OCI-LY7 (cell line): ENCODE results near the gene UGT1A10. TPM values are rescaled to one million over a fixed set of nuclear protein-coding genes. Genes with fewer than 3 reads are reported as not detected.

Source experiments
- BruUV-seq: library from RNA; stranded (reverse); fragments of 400-500 nt; replicated peaks from 2 replicates; lab custom pipeline; 2021; lab: Mats Ljungman, UMichigan
- CTCF ChIA-PET: fragments of 300-600 bp; sonication (Branson Sonifier 250); formaldehyde crosslinking; loops from one replicate; lab custom pipeline; 2022; ENCODE audit warnings: antibody characterized with exemption; ENCODE audit not compliant: unreplicated experiment; lab: Charles Lee
- POLR2A ChIA-PET: fragments of 300-600 bp; sonication (Branson Sonifier 250); formaldehyde crosslinking; loops from one replicate; lab custom pipeline; 2022; ENCODE audit warnings: antibody characterized with exemption; lab: Charles Lee
- DNase-seq: peaks from one replicate; pipeline ENCODE4 v3.0.0-alpha.2; 2015; ENCODE audit warnings: low spot score
- H2AFZ ChIP-seq: fragments of 200-600 bp; sonication (generic), shearing (Covaris generic); 2 replicates; pipeline ENCODE4 v1.6.1; 2014; ENCODE audit warnings: mild to moderate bottlenecking, antibody characterized with exemption, low read length, moderate library complexity
- H3K27ac ChIP-seq: fragments of 200-600 bp; sonication (generic); 2 replicates; pipeline ENCODE4 v1.5.1; 2014; ENCODE audit warnings: mixed run types, low read depth, mild to moderate bottlenecking, moderate library complexity, low read length, inconsistent platforms; ENCODE audit not compliant: poor library complexity, severe bottlenecking
- H3K36me3 ChIP-seq: fragments of 200-600 bp; sonication (generic); 2 replicates; pipeline ENCODE4 v1.6.1; 2014; ENCODE audit warnings: mild to moderate bottlenecking, antibody characterized with exemption, low read length, moderate library complexity, mixed read lengths; ENCODE audit not compliant: insufficient read depth
- H3K4me1 ChIP-seq: fragments of 200-600 bp; sonication (generic); 2 replicates; pipeline ENCODE4 v1.5.1; 2014; ENCODE audit warnings: mild to moderate bottlenecking, low read length; ENCODE audit not compliant: insufficient read depth, poor library complexity, severe bottlenecking
- H3K4me2 ChIP-seq: fragments of 200-600 bp; sonication (generic); 2 replicates; pipeline ENCODE4 v1.6.1; 2014; ENCODE audit warnings: mild to moderate bottlenecking, low read length
- H3K4me3 ChIP-seq: fragments of 200-600 bp; sonication (generic); 2 replicates; pipeline ENCODE4 v1.5.1; 2014; ENCODE audit warnings: mild to moderate bottlenecking, low read depth, low read length; ENCODE audit not compliant: poor library complexity, severe bottlenecking
- H3K79me2 ChIP-seq: fragments of 200-600 bp; sonication (generic); 2 replicates; pipeline ENCODE4 v1.6.1; 2016; ENCODE audit warnings: low read depth, mild to moderate bottlenecking, low read length, moderate library complexity, mixed read lengths; ENCODE audit not compliant: insufficient read depth
- H3K9me2 ChIP-seq: fragments of 200-600 bp; sonication (generic); 2 replicates; pipeline ENCODE4 v1.6.1; 2016; ENCODE audit warnings: mild to moderate bottlenecking, low read length, mixed read lengths; ENCODE audit not compliant: insufficient read depth
- H3K9me3 ChIP-seq: fragments of 200-600 bp; sonication (generic); 2 replicates; pipeline ENCODE4 v1.6.1; 2014; ENCODE audit warnings: mild to moderate bottlenecking, mixed run types, low read length, mixed read lengths
- H4K20me1 ChIP-seq: fragments of 200-600 bp; sonication (generic); 2 replicates; pipeline ENCODE4 v1.6.1; 2014; ENCODE audit warnings: mild to moderate bottlenecking, antibody characterized with exemption, low read length, moderate library complexity, mixed read lengths; ENCODE audit not compliant: insufficient read depth
- CTCF ChIP-seq: fragments of 200-600 bp; sonication (generic); conservative IDR thresholded peaks from 2 replicates; pipeline ENCODE4 v1.5.1; 2014; ENCODE audit warnings: mild to moderate bottlenecking, antibody characterized with exemption, low read length, moderate library complexity, mixed read lengths
- EZH2phosphoT487 ChIP-seq: fragments of 200-600 bp; sonication (generic); IDR thresholded peaks from 2 replicates; pipeline ENCODE4 v1.6.1; 2018; ENCODE audit warnings: low read depth, borderline replicate concordance, mild to moderate bottlenecking, mixed run types, antibody characterized with exemption, low read length, moderate library complexity, mixed read lengths
- intact Hi-C: fragments of 100-400 bp; cut with micrococcal nuclease; formaldehyde crosslinking; loops from one replicate; pipeline ENCODE4 v1.10.0; 2022; ENCODE audit not compliant: unreplicated experiment
- total RNA-seq, 2 experiments: library from RNA; depleted of rRNA in 1 of 2; stranded (reverse); fragments of >200 nt in 1 of 2; shearing (Covaris generic) in 1 of 2; gene quantifications; 2 replicates each; pipeline ENCODE4 v1.2.3, GENCODE V29; 2014 to 2022

The UGT1A10 gene
- total RNA-seq, 2 experiments from 2014 or later = not detected

- Histone ChIP-seq H3K27ac (no peak overlapping the region), H4K20me1 (no peaks in the 10 kb centered on the region), H3K4me1 (peaks cover 3% of the 10 kb centered on the region), H2AFZ (no peak overlapping the region), H3K4me3 (no peak overlapping the region), H3K9me2 (no peaks in the 10 kb centered on the region), H3K9me3 (no peaks in the 10 kb centered on the region), H3K79me2 (no peaks in the 10 kb centered on the region), H3K4me2 (no peak overlapping the region), H3K36me3 (no peaks in the 10 kb centered on the region)
- POLR2A ChIA-PET = no interaction called here
- no peak for DNase-seq
- no TSS peak for BruUV-seq
- CTCF ChIA-PET = no interaction called here
- TF ChIP-seq CTCF = no peak
- TF ChIP-seq EZH2phosphoT487 = no peak
- intact Hi-C loops = no loop called here
Observed at GRCh38 chr2:233680361-233681045, 44.3 kb downstream of the UGT1A10 start.

DNA sequence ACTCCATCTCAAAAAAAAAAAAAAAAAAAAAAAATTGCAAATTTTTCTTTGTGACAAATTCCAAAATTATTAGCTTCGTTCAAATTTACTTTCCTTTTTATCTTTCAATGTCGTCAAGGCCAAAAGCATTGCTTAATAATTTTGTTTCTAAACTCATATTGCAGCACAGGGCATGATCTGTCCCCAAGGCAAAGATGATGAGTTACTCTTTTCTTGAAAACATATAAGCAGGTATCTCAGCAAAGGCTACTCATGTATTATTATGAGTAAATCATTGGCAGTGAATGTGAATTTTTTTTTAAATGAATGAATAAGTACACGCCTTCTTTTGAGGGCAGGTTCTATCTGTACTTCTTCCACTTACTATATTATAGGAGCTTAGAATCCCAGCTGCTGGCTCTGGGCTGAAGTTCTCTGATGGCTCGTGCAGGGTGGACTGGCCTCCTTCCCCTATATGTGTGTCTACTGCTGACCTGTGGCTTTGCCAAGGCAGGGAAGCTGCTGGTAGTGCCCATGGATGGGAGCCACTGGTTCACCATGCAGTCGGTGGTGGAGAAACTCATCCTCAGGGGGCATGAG, 45.4 kb downstream of the UGT1A10 start, which contains the start of gene UGT1A7:
Gene UGT1A7 (plus strand): TSS at position 381 of the 579 bp plus-strand sequence. CDS start 37 bp downstream, at position 418.
- no peaks in the 10 kb centered on the region for H3K36me3 ChIP-seq
- no peak within 1 kb of the TSS for H3K4me3 ChIP-seq
- H3K27ac ChIP-seq = no peak within 1 kb of the TSS
- ChIA-PET CTCF (no interaction called here), POLR2A (interaction anchor here (0.6 to 0.7 kb wide), 4 partner anchors 44 to 918 kb away, joined by 3 read pairs; no protein-coding TSS in a partner anchor)
- DNase-seq = no peak
- peaks cover 3% of the 10 kb centered on the region for H3K4me1 ChIP-seq
- H3K9me2 ChIP-seq = no peaks in the 10 kb centered on the region
- no peaks in the 10 kb centered on the region for H3K79me2 ChIP-seq
- intact Hi-C loops = no loop called here
- no peaks in the 10 kb centered on the region for H4K20me1 ChIP-seq
- no peak within 1 kb of the TSS for H3K4me2 ChIP-seq
- H2AFZ ChIP-seq = no peak within 1 kb of the TSS
- TF ChIP-seq EZH2phosphoT487 (no peak), CTCF (no peak)
- H3K9me3 ChIP-seq = no peaks in the 10 kb centered on the region
- no TSS peak for BruUV-seq

- no peak overlapping the region for H3K4me3 ChIP-seq
- H3K4me2 ChIP-seq = no peak overlapping the region
- no peak for DNase-seq
- no peaks in the 10 kb centered on the region for H3K36me3 ChIP-seq
- intact Hi-C loops = no loop called here
- no peak overlapping the region for H3K27ac ChIP-seq
- peaks cover 3% of the 10 kb centered on the region for H3K4me1 ChIP-seq
- H3K79me2 ChIP-seq = no peaks in the 10 kb centered on the region
- no TSS peak for BruUV-seq
- TF ChIP-seq CTCF (no peak), EZH2phosphoT487 (no peak)
- no peaks in the 10 kb centered on the region for H3K9me3 ChIP-seq
- no peak overlapping the region for H2AFZ ChIP-seq
- H3K9me2 ChIP-seq = no peaks in the 10 kb centered on the region
- ChIA-PET POLR2A (no interaction called here), CTCF (no interaction called here)
- H4K20me1 ChIP-seq = no peaks in the 10 kb centered on the region
Observed at GRCh38 chr2:233684640-233685039, 48.4 kb downstream of the UGT1A10 start.
